GM19193 (cell line): Measurements from ENCODE around the gene ZNF580.
A peak's percentile ranks its signal among the peaks of the same experiment; 100 is the strongest.

ENCODE experiments used
- POLR2A ChIP-seq: IDR thresholded peaks from 4 replicates; pipeline ENCODE4 v1.6.1; 2011; ENCODE audit not compliant: insufficient read depth, insufficient read length; ENCODE audit errors: extremely low read depth

The ZNF580 gene

DNA sequence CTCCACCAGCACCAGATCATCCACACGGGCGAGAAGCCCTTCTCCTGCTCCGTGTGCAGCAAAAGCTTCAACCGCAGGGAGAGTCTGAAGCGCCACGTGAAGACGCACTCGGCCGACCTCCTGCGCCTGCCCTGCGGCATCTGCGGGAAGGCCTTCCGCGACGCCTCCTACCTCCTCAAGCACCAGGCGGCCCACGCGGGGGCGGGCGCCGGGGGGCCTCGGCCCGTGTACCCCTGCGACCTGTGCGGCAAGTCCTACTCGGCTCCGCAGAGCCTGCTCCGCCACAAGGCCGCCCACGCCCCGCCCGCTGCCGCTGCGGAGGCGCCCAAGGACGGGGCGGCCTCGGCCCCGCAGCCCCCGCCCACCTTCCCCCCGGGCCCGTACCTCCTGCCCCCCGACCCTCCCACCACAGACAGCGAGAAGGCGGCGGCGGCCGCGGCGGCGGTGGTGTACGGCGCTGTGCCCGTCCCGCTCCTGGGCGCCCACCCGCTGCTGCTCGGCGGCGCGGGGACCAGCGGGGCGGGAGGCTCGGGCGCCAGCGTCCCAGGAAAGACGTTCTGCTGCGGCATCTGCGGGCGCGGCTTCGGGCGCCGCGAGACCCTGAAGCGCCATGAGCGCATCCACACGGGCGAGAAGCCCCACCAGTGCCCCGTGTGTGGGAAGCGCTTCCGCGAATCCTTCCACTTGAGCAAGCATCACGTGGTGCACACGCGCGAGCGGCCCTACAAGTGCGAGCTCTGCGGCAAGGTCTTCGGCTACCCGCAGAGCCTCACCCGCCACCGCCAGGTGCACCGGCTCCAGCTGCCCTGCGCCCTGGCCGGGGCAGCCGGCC lies 25.9 kb upstream of the ZNF580 start:
- TF ChIP-seq POLR2A, result no peak

DNA sequence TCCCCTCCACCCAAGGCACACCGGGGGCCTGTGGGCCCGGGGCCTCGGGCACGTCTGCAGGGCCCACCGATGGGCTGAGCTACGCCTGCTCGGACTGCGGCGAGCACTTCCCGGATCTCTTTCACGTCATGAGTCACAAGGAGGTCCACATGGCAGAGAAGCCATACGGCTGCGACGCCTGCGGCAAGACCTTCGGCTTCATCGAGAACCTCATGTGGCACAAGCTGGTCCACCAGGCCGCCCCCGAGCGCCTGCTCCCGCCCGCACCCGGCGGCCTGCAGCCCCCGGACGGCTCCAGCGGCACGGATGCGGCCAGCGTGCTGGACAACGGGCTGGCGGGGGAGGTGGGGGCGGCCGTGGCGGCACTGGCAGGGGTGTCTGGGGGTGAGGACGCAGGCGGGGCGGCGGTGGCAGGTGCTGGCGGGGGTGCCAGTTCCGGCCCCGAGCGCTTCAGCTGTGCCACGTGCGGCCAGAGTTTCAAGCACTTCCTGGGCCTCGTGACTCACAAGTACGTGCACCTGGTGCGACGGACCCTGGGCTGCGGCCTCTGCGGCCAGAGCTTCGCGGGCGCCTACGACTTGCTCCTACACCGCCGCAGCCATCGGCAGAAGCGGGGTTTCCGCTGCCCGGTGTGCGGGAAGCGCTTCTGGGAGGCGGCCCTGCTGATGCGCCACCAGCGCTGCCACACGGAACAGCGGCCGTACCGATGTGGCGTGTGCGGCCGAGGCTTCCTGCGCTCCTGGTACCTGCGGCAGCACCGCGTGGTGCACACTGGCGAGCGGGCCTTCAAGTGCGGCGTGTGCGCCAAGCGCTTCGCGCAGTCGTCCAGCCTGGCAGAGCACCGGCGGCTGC lies 25.0 kb upstream of the ZNF580 start:
- no peak for TF ChIP-seq POLR2A

DNA sequence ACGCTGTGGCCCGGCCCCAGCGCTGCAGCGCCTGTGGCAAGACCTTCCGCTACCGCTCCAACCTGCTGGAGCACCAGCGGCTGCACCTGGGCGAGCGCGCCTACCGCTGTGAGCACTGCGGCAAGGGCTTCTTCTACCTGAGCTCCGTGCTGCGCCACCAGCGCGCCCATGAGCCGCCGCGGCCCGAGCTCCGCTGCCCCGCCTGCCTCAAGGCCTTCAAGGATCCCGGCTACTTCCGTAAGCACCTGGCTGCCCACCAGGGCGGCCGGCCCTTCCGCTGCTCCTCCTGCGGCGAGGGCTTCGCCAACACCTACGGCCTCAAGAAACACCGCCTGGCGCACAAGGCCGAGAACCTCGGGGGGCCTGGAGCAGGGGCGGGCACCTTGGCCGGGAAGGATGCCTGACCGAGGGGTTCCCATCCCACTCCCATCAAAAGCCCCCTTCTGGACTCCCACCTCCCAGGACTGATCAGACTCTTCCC lies 24.4 kb upstream of the ZNF580 start:
- no peak for TF ChIP-seq POLR2A

DNA sequence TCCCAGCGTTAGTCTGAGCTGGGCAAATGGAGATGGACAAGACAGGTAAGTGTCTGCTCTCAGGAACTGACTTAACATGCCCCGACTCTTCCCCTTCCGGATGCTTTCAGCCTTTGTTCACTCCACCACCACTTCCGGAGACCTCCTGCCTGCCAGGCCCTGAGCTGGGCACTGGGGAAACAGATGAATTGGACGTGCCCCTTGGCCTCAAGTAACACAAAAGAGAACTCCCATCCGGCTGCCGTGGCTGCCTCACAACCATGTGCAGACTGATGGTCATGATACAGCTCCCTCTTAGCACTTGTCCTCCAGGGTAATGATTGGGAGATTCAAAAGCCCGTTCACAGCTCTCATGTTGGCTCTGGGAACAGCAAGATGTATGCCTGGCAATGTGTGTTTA lies 23.4 kb upstream of the ZNF580 start:
- no peak for TF ChIP-seq POLR2A

DNA sequence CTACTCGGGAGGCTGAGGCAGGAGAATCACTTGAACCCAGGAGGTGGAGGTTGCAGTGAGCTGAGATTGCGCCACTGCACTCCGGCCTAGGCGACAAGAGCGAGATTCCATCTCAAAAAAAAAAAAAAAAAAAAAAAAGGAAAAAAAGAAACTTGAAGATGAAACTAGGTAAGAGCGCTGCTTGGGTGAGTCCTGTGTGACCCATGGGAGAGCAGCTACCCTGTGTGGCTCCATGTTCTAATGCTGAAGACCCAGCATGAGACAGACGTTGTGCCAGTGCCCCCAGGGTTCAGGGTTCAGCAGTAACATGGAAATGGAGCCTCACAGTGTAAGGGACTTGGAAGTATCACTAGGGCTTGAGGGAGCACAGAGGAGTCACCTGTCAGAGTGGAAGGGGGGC lies 22.4 kb upstream of the ZNF580 start:
- no peak for TF ChIP-seq POLR2A

DNA sequence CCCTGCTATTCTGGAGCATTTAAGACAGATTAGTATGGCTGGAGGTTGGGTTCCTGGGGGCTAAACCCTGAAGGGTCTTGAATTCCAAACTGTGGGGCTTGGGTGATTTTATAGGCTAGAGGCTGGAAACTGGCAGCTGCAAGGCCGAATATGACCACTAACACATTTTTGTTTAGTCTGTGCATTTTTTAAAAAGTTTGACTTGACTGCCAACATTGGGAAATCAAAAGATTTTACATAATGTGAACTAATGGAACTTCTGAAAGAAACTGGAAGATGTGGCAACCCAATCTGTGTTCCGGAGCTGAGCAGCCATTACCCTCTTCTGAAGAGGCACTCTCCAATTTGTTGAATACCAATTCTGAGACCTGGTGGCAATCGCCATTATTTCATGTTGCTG lies 21.5 kb upstream of the ZNF580 start:
- no peak for TF ChIP-seq POLR2A

DNA sequence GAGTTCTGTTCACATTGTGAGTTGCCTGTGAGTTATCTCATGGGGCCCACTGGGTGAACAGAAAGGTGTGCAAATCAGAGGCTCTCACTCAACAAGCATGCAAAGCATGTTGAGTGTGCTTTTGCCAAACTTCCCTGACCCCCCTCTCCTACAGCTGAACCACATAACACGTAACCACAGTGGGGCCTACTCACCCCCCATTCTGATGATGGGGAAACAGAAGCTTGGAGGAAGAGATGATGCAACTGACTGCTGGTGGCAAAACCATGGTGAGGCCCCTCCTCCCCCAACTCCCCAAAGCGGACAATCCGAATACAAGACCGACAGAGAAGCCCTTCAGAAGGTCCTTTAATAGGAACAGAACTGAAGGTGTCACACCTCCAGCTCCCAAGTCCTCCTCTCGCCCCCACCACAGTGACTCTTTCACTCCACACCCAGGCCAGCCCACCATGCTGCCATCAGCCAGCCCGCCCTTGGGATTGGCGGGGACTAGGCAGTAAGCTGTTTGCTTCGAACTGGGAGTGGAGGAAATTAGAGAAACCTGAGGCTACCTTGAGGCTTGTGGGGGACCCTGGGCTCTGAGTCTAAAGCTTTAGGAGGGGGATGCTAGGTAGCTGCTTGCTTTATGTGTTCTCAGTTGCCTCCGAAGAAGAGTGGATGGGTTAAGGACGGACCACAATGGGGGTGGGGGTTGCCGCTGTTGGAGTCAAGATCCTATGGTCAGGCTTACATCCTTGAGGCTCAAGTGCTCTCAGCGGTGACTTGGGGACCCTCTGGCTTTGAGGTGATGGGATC lies 20.2 kb upstream of the ZNF580 start:
- no peak for TF ChIP-seq POLR2A

DNA sequence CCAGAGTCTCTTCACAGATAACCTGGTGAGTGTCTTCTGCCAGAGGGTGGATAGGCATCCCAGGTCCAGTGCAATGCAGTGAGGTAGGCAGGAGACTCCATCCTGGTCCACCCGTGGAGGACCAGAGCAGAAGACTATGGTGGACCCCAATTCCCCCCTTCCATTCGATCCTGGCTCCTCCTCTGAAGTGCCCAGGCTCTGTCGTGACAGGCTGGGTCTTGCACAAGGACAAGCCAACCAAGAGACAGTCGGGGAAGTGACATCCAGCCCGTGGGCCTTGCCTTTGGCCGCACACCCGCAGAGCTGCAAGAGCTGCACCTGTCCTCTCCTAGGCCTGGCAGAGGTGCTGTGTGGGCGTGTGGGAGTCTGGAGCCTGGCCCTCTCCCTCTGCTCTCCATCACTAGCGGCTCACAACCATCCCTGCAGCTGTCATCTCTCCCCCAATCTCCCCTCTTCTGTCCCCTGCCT lies 19.6 kb upstream of the ZNF580 start:
- no peak for TF ChIP-seq POLR2A

DNA sequence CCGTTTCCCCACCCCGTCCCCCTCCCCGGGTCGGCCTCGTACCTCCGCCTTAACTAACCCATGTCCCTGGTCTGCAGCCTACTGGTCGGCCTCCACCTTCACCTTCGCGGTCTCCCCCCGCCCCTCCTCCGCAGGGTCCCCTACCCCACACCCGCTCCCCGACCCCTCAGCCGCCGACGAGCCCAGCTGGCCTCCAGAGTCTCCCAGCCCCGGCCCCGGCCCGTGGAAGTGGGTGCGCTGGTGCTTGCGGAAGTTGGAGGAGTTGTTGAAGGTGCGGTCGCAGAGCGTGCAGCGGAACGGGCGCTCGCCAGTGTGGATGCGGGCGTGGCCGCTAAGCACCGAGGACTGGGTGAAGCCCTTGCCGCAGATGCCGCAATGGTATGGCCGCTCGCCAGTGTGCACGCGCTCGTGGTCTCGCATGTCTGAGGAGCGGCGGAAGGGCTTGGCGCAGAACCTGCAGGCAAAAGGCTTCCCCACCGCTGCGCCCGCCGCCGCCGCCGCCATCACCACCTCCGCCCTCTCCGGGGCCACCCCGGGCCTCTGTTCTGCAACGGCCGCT lies 19.1 kb upstream of the ZNF580 start:
- TF ChIP-seq POLR2A, result peak; percentile 6

DNA sequence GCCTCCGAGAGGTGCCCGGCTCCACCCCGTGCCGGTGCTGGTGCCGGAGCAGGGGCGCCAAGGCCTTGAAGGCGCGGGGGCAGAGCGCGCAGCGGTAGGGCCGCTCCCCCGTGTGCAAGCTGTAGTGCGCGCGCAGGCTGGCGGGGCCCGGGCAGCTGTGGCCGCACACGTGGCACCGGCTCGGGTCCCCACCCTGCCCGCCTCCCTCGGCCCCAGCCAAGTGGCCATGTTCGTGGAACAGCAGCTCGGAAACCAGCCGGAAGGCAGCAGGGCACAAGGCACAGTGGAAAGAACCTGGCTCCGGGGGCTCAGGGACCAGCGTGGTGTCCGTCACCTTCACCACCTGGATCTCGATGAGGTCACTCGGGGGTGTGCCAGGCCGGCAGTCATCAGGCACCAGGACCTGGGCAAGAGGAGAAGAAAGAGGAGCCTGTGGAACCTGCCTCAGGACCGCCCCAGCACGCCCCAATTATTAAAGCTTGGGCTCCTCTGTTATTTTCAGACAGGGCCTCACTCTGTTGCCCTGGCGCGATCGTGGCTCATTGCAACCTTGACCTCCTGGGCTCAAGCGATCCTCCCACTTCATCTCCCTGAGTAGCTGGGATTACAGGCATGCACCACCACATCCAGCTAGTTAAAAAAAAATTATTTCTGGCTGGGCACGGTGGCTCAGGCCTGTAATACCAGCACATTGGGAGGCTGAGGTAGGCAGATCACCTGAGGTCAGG lies 18.4 kb upstream of the ZNF580 start:
- no peak for TF ChIP-seq POLR2A

DNA sequence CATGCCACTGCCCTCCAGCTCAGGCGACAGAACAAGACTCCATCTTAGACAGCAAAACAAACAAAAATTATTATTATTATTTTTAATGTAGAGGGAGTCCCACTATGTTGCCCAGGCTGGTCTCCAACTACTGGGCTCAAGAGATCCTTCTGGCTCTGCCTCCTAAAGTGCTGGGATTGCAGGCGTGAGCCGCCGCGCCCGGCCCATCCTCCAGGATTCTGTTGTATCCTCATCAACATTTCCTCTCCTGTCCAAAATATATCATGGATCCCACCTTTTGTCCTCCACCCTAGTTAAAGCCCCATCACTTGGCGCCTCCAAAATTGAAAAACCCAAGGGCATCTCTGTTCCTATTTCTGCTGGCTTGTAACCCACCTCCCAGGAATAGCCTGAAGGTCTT lies 17.7 kb upstream of the ZNF580 start:
- TF ChIP-seq POLR2A, result no peak

DNA sequence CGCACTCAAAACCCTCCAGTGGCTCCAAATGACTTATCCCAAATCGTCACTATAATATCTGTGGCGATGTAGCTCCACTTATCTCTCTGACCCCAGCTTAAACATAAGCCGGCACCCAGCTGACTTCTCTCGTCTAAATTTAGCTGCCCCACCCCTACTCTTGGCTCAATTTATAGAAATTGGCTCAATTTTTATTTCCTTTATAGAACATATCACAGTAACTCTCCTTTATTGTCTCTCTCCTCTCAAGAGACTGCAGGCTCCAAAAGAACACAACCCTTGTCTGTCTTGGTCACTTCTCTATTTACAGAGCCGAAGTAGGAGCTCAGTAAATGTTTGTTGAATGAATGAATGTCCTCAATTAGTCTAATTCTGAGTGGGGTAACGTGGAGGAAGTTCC lies 17.2 kb upstream of the ZNF580 start:
- TF ChIP-seq POLR2A, result no peak

DNA sequence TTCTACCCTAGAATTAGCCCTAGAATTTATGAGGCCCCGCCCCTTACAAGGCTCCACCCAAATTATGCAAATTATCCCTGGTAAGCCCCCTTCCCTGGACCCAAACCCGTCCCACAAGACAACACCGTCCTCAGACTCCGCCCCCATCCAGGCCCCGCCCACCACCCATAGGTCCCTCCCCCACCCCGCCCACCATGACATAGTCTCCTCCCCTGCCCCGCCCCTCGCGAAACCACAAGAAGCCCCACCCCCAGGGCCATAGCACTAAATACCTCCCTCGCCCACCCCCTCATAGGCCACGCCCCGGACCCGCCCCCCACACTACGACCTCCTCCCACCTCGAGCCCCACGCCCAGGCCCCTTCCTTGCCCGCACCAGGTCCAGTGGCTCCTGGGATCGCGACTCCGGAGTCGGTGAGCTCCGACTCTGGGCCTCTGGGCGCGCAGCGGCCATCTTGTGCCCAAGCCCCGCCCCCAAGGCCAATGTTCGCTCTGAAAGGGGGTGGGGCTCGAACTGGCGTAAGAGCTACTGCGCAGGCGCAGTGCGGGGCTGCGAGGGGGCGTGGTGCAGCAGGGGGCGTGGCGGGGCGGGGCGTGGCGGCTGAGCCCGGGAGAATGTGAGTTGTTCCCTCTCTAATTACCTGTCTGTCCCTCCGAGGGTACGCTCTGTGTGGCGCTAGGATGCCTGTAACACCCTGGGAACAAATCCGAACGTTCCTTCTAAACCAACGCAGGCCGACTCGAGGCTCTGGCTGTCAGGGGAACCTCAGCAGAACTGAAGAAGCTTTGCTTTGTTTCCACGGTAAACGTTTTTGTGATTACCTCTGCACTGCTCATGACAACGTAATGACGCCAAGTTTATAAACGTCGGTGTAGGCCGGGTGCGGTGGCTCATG lies 16.4 kb upstream of the ZNF580 start, which contains the start of gene ZNF784:
ZNF784 (minus strand) TSS at position 458 of the 895 bp plus-strand sequence; CDS start at position 453, 5 bp downstream.
- peak; percentile 84 for TF ChIP-seq POLR2A
